Measurements from ENCODE around the gene DESI2. TPM values are rescaled to one million over a fixed set of nuclear protein-coding genes. Genes with fewer than 3 reads are reported as not detected.
"Not testable (repeated sequence)": the region's sequence is repeated elsewhere in the genome, so short reads cannot be mapped to it uniquely, and the experiment has no call there.

Gene DESI2
- total and polyA plus RNA-seq, 7 donors, result 15.0 to 37.3 (median 34.2) TPM

GRCh38 chr1:244665771-244666217 lies 12.9 kb downstream of the DESI2 start:
- 53 to 88% methylated on average over 4 of the region's 4 CpGs for WGBS, 2 donors
- Histone ChIP-seq H3K27me3 (no peaks in the 10 kb centered on the region), H3K4me3 (no peak overlapping the region), H3K9me3 (no peaks in the 10 kb centered on the region), H3K27ac (no peak overlapping the region), H3K36me3 (no peaks in the 10 kb centered on the region), H3K4me1 (peaks cover 0 to 18% (median 10%) of the 10 kb centered on the region in 4 donors)
- no peak for TF ChIP-seq CTCF (IDR thresholded peaks at IDR 0.05)
- TF ChIP-seq EP300 (IDR thresholded peaks at IDR 0.05), result no peak
- no peak for TF ChIP-seq POLR2AphosphoS5 (IDR thresholded peaks at IDR 0.05)
- TF ChIP-seq POLR2A (IDR thresholded peaks at IDR 0.05), result no peak
- intact Hi-C loops (cut with DNase I), result no loop called here
- DNase-seq, result no peak

DNA sequence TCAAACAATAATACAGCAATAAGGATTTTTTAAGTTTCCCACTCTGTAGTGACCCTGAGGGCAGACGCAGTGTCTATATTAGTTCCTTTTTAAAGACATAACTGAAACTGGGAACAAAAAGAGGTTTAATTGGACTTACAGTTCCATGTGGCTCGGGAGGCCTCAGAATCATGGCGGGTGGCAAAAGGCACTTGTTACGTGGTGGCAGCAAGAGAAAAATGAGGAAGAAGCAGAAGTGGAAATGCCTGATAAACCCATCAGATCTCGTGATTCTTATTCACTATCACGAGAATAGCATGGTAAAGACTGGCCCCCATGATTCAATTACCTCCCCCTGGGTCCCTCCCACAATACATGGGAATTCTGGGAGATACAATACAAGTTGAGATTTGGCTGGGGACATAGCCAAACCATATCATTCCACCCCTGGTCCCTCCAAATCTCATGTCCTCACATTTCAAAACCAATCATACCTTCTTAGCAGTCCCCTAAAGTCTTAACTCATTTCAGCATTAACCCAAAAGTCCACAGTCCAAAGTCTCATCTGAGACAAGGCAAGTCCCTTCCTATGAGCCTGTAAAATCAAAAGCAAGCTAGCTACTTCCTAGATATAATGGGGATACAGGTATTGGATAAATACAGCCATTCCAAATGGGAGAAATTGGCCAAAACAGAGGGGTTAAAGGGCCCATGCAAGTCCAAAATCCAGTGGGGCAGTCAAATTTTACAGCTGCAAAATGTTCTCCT lies 13.9 kb downstream of the DESI2 start:
- 89 to 91% methylated on average over 6 of the region's 6 CpGs for WGBS, 2 donors
- intact Hi-C loops (cut with DNase I), result loop anchor here (1.0 kb wide), 1 partner anchor 8 kb away; no protein-coding TSS in a partner anchor
- H3K4me1 ChIP-seq, result peaks cover 0 to 18% (median 10%) of the 10 kb centered on the region in 4 donors

GRCh38 chr1:244667797-244668196 lies 14.9 kb downstream of the DESI2 start:
- Histone ChIP-seq H3K4me3 (no peak overlapping the region), H3K4me1 (peaks cover 0 to 21% (median 14%) of the 10 kb centered on the region in 4 donors), H3K9me3 (no peaks in the 10 kb centered on the region), H3K27me3 (no peaks in the 10 kb centered on the region), H3K36me3 (no peaks in the 10 kb centered on the region), H3K27ac (no peak overlapping the region)
- TF ChIP-seq POLR2AphosphoS5 (IDR thresholded peaks at IDR 0.05) (no peak), POLR2A (IDR thresholded peaks at IDR 0.05) (no peak), EP300 (IDR thresholded peaks at IDR 0.05) (no peak), CTCF (IDR thresholded peaks at IDR 0.05) (no peak)
- no peak for DNase-seq
- intact Hi-C loops (cut with DNase I), result loop anchor here (1.0 kb wide), 1 partner anchor 8 kb away; no protein-coding TSS in a partner anchor
- 96 to 97% methylated on average over 2 of the region's 2 CpGs for WGBS, 2 donors

More for the DNA sequence above, 13.9 kb downstream of the DESI2 start:
- H3K9me3 ChIP-seq, DNase-seq, H3K27me3 ChIP-seq, H3K27ac ChIP-seq, H3K4me3 ChIP-seq, H3K36me3 ChIP-seq: not testable (repeated sequence)

- intact Hi-C loops (cut with DNase I), result no loop called here
- Histone ChIP-seq H3K4me3 (peak overlapping the region in 1 of 4 donors; percentile 6), H3K4me1 (peaks cover 0 to 23% (median 17%) of the 10 kb centered on the region in 4 donors), H3K36me3 (no peaks in the 10 kb centered on the region), H3K27me3 (no peaks in the 10 kb centered on the region), H3K9me3 (no peaks in the 10 kb centered on the region), H3K27ac (peak overlapping the region; percentile 59 to 73 (median 70))
- no peak for DNase-seq
- no peak for TF ChIP-seq EP300 (IDR thresholded peaks at IDR 0.05)
- TF ChIP-seq POLR2A (IDR thresholded peaks at IDR 0.05), result no peak
- peak in 1 of 4 donors; percentile 21 for TF ChIP-seq POLR2AphosphoS5 (IDR thresholded peaks at IDR 0.05)
- no peak for TF ChIP-seq CTCF (IDR thresholded peaks at IDR 0.05)
- WGBS, 2 donors, result 55 to 58% methylated on average over 4 of the region's 4 CpGs
Measured at GRCh38 chr1:244672946-244673682, 20.2 kb downstream of the DESI2 start.

GRCh38 chr1:244674446-244674845 lies 21.5 kb downstream of the DESI2 start:
- H3K27ac ChIP-seq, result no peak overlapping the region
- no peaks in the 10 kb centered on the region for H3K27me3 ChIP-seq
- intact Hi-C loops (cut with DNase I), result no loop called here
- no peak overlapping the region for H3K4me3 ChIP-seq
- no peaks in the 10 kb centered on the region for H3K9me3 ChIP-seq
- TF ChIP-seq CTCF (IDR thresholded peaks at IDR 0.05) (no peak), POLR2A (IDR thresholded peaks at IDR 0.05) (no peak), EP300 (IDR thresholded peaks at IDR 0.05) (no peak)
- H3K4me1 ChIP-seq, result peaks cover 0 to 37% (median 27%) of the 10 kb centered on the region in 4 donors
- WGBS, 2 donors, result 71 to 74% methylated on average over 4 of the region's 4 CpGs
- DNase-seq, result no peak
- no peaks in the 10 kb centered on the region for H3K36me3 ChIP-seq

Data from sigmoid colon (tissue), 7 donors.